ENCODE measurements around the gene ZMYM2. TPM values are rescaled to one million over a fixed set of nuclear protein-coding genes. Genes with fewer than 3 reads are reported as not detected.
A peak's percentile ranks its signal among the peaks of the same experiment; 100 is the strongest.

The ZMYM2 gene
- total and polyA plus RNA-seq, 2 experiments from 2014 or later: 87.9 to 159 TPM

- H3K27me3 Mint-ChIP-seq (ENCODE audit: insufficient read depth, low read depth, poor library complexity): no peaks in the 10 kb centered on the region
- no peak overlapping the region for H3K4me3 ChIP-seq
- DNase-seq (ENCODE audit: low spot score) (peak; percentile 36), ATAC-seq (no peak; the same call in 2 of the 3 replicates)
- no peaks in the 10 kb centered on the region for H3F3A ChIP-seq (replicated peaks; ENCODE audit: low read depth)
- H3K9me3 Mint-ChIP-seq: no peaks in the 10 kb centered on the region
- H3K27ac Mint-ChIP-seq: no peak overlapping the region
- H3K27me3 ChIP-seq (ENCODE audit: insufficient read depth): no peaks in the 10 kb centered on the region
- TF ChIP-seq ZNF114 (CRISPR knock-in tag; IDR thresholded peaks at IDR 0.05) (no peak), REST (IDR thresholded peaks at IDR 0.05; ENCODE audit: unreplicated experiment) (no peak), JUNB (IDR thresholded peaks at IDR 0.05; ENCODE audit: unreplicated experiment) (no peak), EZH2 (IDR thresholded peaks at IDR 0.05; ENCODE audit: low read depth, unreplicated experiment) (no peak), CTCF (conservative IDR thresholded peaks at IDR 0.05; ENCODE audit: low read depth in 2 of 2) (no peak), EZH2phosphoT487 (IDR thresholded peaks at IDR 0.05; ENCODE audit: unreplicated experiment) (no peak), ZNF462 (CRISPR knock-in tag; IDR thresholded peaks at IDR 0.05) (no peak), ZNF331 (CRISPR knock-in tag; IDR thresholded peaks at IDR 0.05; ENCODE audit: low read depth) (no peak), ETS1 (IDR thresholded peaks at IDR 0.05) (no peak), CREB1 (CRISPR knock-in tag; IDR thresholded peaks at IDR 0.05; ENCODE audit: low read depth) (no peak)
- no peak overlapping the region for H3K4me2 ChIP-seq
- H3K36me3 Mint-ChIP-seq (ENCODE audit: low read depth): no peaks in the 10 kb centered on the region
- no peaks in the 10 kb centered on the region for H3K79me2 ChIP-seq (replicated peaks; ENCODE audit: insufficient read depth)
- no peaks in the 10 kb centered on the region for H3K4me1 ChIP-seq (ENCODE audit: insufficient read depth)
- no peaks in the 10 kb centered on the region for H4K20me1 ChIP-seq (replicated peaks; ENCODE audit: insufficient read depth)
- H3K9me2 ChIP-seq (ENCODE audit: insufficient read depth): no peaks in the 10 kb centered on the region
- H3K4me3 Mint-ChIP-seq: no peak overlapping the region
- H3K27ac ChIP-seq (ENCODE audit: low read depth): no peak overlapping the region
- H3K36me3 ChIP-seq (ENCODE audit: insufficient read depth): no peaks in the 10 kb centered on the region
- H3K4me1 Mint-ChIP-seq: peaks cover 4% of the 10 kb centered on the region; the same call in 1 of the 3 replicates
- no peak overlapping the region for H2AFZ ChIP-seq
Measured at GRCh38 chr13:19940106-19940505, 18.4 kb upstream of the ZMYM2 start.

Measured in GM23338 (cell line).